Stimulated activated CD4-positive, alpha-beta T cell treated with anti-CD3 and anti-CD28 coated beads, Interleukin-12 subunit alpha, Interleukin-12 subunit beta, amount 100 ng/mL, for 4 hours (primary cell): ENCODE measurements around the gene PARVB.

ENCODE experiments used
- DNase-seq: peaks from one replicate; pipeline ENCODE4 v3.0.0-alpha.2; 2020

PARVB gene

GRCh38 chr22:44187652-44188230, 163.6 kb downstream of the PARVB start:
- DNase-seq, result no peak

DNA sequence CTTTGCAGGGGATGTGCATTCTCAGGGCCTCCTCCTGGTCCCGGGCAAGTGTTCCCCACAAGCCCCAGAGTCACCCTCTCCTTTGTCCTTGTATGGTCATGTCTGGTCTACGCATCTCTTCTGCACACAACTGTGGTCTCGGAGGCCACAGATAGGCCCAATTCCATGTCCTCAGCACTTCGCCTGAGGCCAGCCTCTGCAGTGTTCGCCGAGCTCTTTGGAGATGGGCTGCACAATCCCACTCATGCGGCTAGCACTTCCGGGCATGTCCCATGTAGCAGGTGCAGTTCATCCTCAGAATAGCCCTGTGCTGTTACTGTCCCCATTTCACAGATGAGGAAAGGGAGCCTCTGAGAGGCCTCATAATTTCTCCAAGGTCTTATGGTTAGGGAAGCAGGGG, 164.2 kb downstream of the PARVB start:
- no peak for DNase-seq

DNA sequence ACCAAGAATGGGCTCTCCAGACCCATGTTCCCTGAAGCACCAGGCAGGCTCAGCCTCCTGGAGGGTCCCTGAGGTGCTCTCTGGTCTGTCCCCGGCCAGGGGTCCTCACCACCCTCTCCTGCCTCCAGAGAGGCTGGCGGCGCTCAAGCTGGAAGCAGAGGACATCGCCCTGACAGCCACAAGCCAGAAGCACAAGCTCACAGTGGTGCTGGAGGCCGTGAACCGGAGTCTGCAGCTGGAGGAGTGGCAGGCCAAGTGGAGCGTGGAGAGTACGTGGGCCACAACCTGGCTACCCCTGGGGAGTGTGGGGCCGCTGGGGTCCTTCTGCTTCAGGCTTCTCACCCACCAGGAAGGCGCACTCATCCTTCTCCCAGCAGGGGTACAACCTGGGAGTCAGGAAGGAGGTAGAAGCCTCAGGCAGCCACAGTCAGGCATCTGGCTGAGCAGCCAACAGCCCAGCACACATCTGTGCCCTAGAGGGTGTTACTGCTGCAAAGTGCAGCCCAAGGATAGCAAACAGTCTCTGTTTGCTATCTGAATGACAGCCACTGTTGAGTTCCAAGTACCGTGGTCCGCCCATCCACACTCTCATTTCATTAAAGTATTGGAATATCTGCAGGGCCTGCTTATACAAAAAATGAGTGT, 165.0 kb downstream of the PARVB start:
- no peak for DNase-seq

DNA sequence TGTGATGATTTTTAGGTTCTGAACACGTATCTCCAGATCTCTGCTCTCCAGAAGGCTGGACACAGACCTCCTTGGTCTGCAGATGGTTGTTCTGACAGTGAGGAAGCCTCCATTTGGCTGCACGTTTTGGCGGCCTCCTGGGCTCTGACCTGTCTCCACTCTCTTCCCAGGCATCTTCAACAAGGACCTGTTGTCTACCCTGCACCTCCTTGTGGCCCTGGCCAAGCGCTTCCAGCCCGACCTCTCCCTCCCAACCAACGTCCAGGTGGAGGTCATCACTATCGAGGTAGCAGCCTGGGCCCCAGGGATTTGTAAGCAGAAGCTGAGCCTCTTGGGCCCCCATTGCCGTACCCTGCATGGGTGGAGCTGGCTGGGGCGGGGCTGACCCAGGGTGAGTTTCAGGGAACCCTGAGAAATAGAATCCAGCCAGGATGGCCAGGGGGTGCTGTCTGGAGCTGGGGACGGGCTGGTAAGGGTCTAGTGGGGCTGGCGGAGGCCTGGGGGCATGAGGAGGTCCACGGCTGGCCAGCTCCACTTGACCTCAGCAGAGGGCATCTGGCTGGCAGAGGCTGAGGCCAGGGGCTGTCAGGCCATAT, 166.4 kb downstream of the PARVB start:
- no peak for DNase-seq

DNA sequence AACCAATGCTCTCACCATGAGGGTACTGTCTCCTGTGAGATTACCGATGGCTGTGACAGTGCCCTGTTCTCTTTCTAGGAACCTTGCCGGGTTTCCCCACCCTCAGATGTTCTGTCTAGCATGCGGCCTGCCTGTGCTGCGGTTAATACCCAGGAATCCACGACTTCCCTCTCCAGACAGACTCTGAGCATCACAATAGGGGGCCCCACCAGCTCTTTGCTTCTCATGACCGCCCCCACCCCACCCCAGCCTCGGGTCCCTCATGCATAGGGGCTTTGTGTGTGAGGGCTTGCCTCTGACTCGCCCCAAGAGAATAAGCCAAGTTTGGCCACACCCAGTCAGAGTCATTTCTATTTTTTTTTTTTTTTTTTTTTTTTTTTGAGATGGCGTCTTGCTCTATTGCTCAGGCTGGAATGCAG, 166.9 kb downstream of the PARVB start:
- peak; percentile 12 for DNase-seq

DNA sequence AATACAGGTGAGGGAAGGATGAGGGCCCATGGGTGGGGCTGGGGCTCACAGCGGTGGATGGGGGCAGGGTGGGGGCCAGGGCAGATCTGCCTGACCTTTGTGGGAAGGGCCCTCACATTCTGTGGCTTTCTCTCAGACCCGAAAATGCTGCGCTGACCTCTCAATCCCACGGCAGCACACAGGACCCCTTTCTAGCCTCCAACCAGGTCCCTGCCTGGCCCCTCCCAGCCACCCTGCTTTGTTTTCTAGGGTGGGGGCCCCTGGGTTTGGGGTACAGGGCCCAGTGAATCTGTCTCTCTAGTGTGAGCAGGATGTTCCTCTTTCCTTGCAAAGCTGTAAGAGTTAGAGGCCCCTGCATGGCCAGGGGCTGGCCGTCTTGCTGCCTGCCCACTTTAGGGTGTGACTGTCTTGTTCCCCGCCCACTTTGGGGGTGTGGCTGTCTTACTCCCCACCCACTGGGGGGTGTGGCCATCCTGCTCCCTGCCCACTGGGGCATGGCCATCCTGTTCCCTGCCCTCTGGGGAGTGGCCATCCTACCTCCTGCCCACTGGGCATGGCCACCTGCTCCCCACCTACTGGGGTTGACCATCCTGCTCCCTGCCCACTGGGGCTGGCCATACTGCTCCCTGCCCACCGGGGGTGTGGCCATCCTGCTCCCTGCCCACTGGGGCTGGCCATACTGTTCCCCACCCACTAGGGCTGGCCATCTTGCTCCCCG, 168.2 kb downstream of the PARVB start:
- peak; percentile 12 for DNase-seq

DNA sequence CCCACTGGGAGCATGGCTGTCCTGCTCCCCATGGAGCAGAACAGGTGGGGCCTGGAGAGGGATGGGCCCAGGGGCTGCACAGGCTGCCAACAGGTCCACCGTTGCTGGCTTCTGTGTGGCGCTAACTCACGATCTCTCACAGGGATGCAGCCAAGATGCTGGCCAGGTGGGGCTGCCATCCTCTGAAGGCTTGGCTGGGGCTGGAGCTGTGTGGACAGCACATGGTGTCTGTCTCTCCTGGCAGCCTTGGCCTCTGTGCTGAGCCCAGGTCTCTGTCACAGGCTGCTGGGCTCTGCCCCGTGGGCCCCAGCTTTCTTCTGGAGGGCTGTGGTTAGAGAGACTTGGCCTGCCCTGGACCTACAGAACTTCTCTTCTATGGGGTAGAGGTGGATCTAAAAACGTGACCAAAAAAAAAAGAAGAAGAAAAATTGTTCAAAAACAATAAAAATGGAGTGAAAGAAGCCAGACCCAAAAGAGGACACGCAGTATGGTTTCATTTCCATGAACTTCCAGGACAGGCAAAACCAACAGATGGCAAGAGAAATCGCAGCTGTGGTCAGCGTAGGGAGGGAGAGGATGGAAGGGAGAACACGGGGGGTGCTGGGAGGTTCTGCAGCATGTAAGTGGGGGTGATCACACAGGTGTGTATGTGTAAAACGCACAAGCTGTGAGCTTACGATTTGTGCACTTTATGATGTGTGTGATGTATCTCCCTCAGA, 168.9 kb downstream of the PARVB start:
- DNase-seq, result no peak

GRCh38 chr22:44193535-44193891, 169.4 kb downstream of the PARVB start:
- no peak for DNase-seq

GRCh38 chr22:44194569-44194968, 170.5 kb downstream of the PARVB start:
- DNase-seq, result no peak

DNA sequence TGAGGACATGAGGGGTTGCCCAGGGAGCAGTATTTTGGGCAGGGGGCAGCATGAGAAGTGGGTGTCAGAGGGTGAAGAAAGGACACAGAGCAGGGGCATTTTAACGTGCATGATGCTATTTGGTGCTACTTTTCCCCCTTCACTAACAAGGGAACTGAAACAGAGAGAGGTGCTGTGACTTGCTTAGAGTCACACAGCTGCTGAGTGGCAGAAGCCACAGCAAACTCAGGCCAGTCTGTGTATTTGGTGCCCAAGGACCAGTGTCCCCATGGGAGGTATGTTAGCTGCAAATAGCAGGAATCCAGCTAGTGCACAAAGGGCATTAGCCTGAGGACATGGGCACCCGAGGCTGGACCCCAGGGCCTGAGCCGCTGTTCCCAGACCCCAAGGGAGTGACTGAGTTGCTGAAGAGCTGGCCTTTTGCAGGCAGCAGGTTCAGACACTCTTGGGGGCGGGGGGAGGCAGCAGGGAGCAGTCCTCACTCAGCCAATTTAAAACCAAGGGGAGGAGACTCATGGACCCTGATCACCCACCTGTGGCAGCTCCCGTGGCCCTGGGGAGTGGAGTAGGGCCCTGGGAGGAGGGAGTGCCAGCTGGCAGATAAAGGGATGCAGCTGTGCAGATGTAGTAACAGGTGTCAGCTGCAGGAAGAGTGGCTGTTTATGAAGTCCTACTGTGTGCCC, 171.2 kb downstream of the PARVB start:
- no peak for DNase-seq

GRCh38 chr22:44196241-44196640, 172.1 kb downstream of the PARVB start:
- no peak for DNase-seq

GRCh38 chr22:44196731-44197131, 172.6 kb downstream of the PARVB start:
- DNase-seq, result no peak

DNA sequence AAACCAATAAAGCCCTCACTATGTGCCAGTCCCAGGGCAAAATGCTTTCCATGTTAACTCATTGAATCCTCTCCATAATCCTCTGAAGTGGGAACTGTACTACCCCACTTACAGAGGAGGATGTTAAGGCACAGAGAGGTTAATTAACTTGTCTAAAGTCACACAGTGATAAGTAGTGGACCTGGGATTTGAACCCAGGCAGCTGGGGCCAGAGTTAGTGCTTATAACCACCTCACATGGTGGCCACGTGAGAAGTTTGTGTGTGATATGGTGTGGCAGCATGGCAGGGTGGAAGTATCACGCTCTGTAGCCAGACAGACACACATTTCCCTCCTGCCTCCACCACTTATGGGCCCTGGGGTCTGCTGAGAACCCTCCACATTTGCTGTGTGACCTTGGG, 173.2 kb downstream of the PARVB start:
- no peak for DNase-seq

GRCh38 chr22:44199164-44199563, 175.1 kb downstream of the PARVB start:
- DNase-seq, result no peak

- DNase-seq, result no peak
Measured at GRCh38 chr22:44199866-44200265, 175.8 kb downstream of the PARVB start.

GRCh38 chr22:44200451-44200850, 176.3 kb downstream of the PARVB start:
- DNase-seq, result no peak

DNA sequence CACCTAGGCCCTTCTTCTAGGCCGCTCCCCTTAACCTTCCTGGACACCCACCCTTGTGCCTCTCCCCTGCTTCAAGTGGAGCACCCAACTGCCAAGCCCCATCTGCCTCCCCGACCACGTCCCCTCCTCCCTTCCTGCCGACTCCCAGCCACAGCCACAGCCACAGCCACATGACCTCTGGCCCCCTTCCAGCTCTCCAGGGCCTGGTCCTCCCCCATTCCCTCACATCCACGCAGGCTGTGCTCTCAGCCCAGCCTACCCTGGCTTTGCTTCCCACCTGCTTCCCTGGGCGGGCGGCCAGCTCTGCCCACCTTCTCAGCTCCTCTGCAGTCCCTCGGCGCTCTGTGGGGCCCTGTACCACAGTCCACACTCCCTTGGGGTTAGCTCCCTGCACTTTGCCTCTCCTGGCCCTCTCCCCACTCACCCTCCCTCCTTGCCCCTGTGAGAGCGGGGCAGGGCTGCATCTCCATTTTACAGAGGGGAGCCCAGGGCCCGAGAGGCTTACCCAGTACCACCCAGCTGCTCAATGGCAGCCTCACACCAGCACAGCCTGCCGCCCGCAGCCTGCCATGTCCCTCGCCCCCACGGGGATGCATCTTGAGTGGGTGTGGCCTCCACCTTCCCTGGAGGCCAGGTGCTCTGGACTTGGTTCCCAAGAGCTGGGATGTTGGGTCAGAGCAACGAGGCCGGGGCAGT, 176.9 kb downstream of the PARVB start:
- DNase-seq, result no peak

DNA sequence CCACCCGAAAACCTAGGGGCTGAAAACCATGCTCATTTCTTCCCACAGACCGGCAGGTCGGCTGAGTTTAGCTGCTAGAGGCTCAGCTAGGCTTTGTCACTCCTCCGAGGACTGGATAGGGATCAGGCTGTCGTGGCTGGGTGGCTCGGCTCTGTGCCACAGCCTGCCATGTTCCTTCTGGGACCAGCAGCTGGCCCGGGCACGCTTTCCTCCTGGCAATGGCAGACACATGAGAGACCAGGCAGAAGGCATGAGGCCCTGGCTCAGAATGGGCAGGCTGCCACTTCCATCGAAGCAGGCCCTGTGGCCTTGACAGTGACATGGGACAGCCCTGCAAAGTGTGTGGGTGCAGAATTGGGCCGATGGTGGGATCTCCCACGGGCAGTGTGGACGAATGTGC, 177.6 kb downstream of the PARVB start:
- DNase-seq, result no peak

DNA sequence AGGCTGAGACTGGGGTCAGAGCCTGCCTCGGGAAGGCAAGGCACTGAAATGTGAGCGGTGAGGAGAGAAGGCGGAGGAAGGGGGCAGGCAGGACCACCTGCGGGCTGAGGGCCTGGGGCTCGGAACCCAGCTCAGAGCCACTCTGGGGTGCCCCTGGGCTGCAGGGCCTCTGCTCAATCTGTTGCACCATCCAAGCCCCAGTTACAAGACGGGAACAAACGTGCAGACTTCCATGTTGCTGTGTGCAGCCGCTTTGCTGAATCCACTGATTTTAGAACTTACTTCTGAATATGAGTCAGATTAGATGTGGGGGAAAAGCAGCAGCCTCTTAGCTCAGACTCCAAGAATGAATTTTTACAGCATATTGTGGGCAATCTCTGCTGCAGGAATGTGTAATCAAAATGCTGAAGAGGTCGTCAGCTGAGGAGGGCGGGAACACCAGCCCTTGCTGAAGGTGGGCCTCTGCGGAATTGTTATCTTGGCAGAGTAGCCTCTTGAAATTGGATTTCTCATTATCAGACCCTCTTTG, 178.2 kb downstream of the PARVB start:
- DNase-seq, result no peak

DNA sequence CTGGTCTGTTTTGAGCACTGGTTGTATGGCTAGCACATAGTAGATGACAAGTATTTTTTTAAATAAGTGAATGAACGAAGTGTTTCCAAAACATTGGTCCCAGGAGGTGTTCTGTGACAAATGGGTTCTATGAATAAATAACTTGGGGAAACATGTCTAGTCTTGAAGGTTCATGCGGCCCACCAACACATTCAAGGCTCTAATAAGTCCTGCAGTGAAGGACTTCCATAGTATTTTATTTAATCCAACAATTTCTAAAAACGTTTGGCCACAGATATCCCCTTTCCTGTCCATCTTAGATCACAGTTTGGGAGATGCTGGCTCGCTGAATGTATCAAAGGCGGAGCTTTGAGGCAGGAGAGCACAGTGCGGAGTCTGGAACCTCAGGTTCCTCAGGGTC, 179.1 kb downstream of the PARVB start:
- no peak for DNase-seq

DNA sequence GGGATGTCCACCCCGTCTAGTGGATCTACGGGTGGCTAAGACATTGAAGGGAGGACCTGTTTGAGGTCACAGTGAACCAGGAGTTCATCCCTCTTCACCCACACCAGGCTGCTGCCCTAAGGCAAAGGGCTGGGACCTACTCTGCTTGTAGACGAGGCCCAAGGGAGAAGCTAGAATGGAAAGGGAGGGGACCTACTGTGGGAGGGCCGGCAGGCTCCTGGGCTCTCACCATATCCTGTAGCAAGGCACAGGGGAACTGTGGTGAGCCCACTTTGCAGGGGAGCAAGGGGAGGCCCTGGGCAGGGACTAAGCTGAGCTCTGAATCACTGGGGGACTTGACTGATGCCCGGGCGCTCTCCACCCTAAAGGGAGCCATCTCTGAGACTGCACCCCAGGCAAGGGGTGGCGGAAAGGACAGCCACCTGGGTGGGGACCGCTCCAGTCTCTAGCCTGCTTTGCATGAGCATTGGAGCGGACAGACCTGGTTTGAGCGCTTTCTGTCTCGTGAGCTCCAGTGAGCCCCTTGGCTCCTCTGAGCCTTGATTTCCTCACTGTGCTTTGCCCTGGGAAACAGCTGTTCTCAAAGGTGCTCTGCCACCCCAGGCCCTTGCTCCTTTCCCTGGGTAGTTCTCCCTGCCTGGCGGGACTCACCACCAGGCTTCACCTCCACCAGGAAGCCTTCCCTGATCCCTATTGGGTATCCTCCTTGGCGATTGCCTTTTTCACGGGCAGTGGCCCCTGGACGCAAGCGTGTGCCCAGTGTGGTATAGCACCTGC, 180.8 kb downstream of the PARVB start:
- DNase-seq, result no peak
